ENCODE results near the gene YRDC. TPM values are rescaled to one million over a fixed set of nuclear protein-coding genes. Genes with fewer than 3 reads are reported as not detected.
"Not testable (repeated sequence)": the region's sequence is repeated elsewhere in the genome, so short reads cannot be mapped to it uniquely, and the experiment has no call there.

The YRDC gene
- total RNA-seq, 1 donor from 2014 or later = 14.3 TPM

DNA sequence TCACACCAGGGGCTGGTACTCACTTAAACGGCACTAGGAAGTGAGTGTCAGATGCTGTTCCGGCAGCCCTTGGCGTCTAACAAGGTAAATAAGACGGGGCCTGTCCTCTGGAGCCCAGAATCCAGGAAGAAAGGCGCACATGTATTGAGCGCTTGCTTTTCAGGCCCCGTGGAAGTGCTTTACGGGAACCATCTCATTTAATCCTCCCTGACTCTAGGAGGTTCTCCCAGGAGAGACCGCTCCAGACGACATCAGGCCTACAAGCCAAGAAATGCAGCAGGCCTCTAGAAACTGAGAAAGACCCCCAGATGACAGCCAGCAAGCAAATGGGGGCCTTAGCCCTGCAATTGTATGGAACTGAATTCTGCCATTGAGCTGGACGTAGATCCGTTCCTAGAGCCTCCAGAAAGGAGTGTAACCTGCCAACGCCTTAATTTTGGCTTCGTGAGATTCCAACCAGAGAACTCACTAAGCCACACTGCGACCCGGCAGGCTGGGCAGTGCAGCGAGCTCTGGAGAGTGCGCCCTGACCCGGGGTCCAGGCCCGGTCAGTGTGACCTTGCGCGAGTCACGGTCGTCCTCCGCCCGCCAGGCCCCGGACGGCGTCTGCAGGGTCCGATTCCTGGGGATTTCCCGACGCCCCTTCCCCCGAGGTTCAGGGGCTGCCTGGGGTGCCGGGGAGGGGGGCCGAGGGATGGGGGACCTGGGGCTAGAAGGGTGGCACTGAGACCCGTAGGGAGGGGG lies 14.9 kb downstream of the YRDC start:
- Mint-ChIP-seq H3K4me1 (ENCODE audit: unreplicated experiment) (peaks cover 9% of the 10 kb centered on the region), H3K27me3 (ENCODE audit: unreplicated experiment) (peaks cover 29% of the 10 kb centered on the region), H3K9me3 (ENCODE audit: unreplicated experiment) (no peaks in the 10 kb centered on the region), H3K4me3 (ENCODE audit: unreplicated experiment) (peak overlapping the region; percentile 50), H3K36me3 (ENCODE audit: unreplicated experiment) (no peaks in the 10 kb centered on the region), H3K27ac (ENCODE audit: unreplicated experiment) (no peak overlapping the region)
- TF ChIP-seq, protein P1, sequence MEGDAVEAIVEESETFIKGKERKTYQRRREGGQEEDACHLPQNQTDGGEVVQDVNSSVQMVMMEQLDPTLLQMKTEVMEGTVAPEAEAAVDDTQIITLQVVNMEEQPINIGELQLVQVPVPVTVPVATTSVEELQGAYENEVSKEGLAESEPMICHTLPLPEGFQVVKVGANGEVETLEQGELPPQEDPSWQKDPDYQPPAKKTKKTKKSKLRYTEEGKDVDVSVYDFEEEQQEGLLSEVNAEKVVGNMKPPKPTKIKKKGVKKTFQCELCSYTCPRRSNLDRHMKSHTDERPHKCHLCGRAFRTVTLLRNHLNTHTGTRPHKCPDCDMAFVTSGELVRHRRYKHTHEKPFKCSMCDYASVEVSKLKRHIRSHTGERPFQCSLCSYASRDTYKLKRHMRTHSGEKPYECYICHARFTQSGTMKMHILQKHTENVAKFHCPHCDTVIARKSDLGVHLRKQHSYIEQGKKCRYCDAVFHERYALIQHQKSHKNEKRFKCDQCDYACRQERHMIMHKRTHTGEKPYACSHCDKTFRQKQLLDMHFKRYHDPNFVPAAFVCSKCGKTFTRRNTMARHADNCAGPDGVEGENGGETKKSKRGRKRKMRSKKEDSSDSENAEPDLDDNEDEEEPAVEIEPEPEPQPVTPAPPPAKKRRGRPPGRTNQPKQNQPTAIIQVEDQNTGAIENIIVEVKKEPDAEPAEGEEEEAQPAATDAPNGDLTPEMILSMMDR (IDR thresholded peaks at IDR 0.05) = no peak
- no peak for DNase-seq (ENCODE audit: extremely low spot score, unreplicated experiment)

DNA sequence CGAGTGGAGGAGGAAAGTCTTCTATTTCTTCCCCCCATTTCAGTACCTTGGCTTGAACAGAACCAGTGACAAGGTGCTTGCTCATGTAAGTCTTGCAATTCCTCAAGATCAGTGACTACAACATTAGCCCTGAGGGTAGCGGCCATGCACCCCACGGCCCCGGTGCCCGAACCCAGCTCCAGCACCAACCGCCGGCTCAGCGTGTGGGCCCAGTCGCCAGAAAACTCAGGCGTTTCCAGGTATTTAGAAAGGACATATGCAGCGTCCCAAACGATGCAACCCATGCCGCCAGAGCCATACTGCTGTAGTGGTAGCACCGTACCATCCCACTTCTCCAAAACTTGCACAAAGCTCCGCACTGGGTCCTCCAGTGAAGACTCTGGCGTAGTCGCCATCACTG lies 25.5 kb downstream of the YRDC start:
- H3K9me3 Mint-ChIP-seq (ENCODE audit: unreplicated experiment) = no peaks in the 10 kb centered on the region
- no peaks in the 10 kb centered on the region for H3K4me1 Mint-ChIP-seq (ENCODE audit: unreplicated experiment)
- TF ChIP-seq, protein P1 (IDR thresholded peaks at IDR 0.05) = no peak
- H3K27ac Mint-ChIP-seq (ENCODE audit: unreplicated experiment) = no peak overlapping the region
- DNase-seq (ENCODE audit: extremely low spot score, unreplicated experiment) = no peak
- peaks cover 21% of the 10 kb centered on the region for H3K27me3 Mint-ChIP-seq (ENCODE audit: unreplicated experiment)
- H3K4me3 Mint-ChIP-seq (ENCODE audit: unreplicated experiment) = no peak overlapping the region
- no peaks in the 10 kb centered on the region for H3K36me3 Mint-ChIP-seq (ENCODE audit: unreplicated experiment)

DNA sequence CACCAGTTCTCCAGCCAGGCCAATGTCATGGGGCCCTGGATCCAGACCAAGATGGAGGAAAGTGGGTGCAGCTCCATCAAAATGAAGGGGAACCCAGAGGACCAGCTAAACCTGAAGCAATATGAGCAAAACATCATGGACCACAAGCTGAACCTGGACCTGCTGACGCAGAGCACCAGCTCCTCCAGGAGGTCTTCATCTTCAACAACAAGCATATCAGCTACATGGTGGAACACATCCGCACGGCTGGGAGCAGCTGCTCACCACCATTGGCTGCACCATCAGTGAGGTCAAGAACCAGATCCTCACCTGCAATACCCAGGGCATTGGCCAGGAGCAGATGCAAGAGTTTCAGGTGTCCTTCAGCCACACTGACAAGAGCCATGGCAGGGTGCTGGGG lies 29.4 kb downstream of the YRDC start:
- no peak overlapping the region for H3K27ac Mint-ChIP-seq (ENCODE audit: unreplicated experiment)
- TF ChIP-seq, protein P1 (IDR thresholded peaks at IDR 0.05) = no peak
- DNase-seq (ENCODE audit: extremely low spot score, unreplicated experiment) = no peak
- H3K27me3 Mint-ChIP-seq (ENCODE audit: unreplicated experiment) = peaks cover 13% of the 10 kb centered on the region
- H3K4me1 Mint-ChIP-seq (ENCODE audit: unreplicated experiment) = no peaks in the 10 kb centered on the region
- H3K36me3 Mint-ChIP-seq (ENCODE audit: unreplicated experiment) = no peaks in the 10 kb centered on the region
- peaks cover 3% of the 10 kb centered on the region for H3K9me3 Mint-ChIP-seq (ENCODE audit: unreplicated experiment)
- no peak overlapping the region for H3K4me3 Mint-ChIP-seq (ENCODE audit: unreplicated experiment)

DNA sequence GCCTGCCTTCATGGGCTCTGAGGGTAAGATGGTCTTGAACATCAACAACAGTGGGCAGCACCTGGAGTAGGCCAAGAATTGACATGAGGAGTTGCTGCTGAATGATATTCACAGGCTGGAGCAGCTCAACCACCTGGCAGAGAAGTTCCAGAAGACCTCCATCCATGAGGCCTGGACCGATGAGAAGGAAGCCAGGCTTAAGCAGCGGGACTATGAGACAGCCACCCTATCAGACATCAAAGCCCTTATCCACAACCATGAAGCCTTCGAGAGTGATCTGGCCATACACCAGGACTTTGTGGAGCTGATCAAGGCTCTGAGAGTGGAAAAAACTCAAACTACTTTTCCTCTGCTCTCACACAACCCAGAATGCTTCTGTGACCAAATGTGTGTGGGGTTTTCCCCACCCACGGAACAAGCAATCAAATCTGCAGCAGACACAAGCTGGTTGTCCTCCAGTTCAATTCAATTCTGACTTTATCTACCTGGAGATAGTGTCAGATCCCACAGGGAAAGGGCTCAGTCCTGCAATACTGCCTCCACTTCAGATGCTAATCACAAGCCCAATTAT lies 31.0 kb downstream of the YRDC start:
- Mint-ChIP-seq H3K27ac (ENCODE audit: unreplicated experiment) (no peak overlapping the region), H3K4me1 (ENCODE audit: unreplicated experiment) (no peaks in the 10 kb centered on the region), H3K27me3 (ENCODE audit: unreplicated experiment) (peaks cover 9% of the 10 kb centered on the region), H3K36me3 (ENCODE audit: unreplicated experiment) (no peaks in the 10 kb centered on the region), H3K4me3 (ENCODE audit: unreplicated experiment) (no peak overlapping the region), H3K9me3 (ENCODE audit: unreplicated experiment) (peaks cover 3% of the 10 kb centered on the region)
- DNase-seq (ENCODE audit: extremely low spot score, unreplicated experiment) = no peak
- TF ChIP-seq, protein P1 (IDR thresholded peaks at IDR 0.05) = no peak

DNA sequence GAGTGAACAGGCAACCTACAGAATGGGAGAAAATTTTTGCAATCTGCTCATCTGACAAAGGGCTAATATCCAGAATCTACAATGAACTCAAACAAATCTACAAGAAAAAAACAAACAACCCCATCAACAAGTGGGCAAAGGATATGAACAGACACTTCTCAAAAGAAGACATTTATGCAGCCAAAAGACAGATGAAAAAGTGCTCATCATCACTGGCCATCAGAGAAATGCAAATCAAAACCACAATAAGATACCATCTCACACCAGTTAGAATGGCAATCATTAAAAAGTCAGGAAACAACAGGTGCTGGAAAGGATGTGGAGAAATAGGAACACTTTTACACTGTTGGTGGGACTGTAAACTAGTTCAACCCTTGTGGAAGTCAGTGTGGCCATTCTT lies 36.6 kb downstream of the YRDC start:
- DNase-seq (ENCODE audit: extremely low spot score, unreplicated experiment); H3K9me3 Mint-ChIP-seq (ENCODE audit: unreplicated experiment); H3K4me1 Mint-ChIP-seq (ENCODE audit: unreplicated experiment); H3K36me3 Mint-ChIP-seq (ENCODE audit: unreplicated experiment); H3K27ac Mint-ChIP-seq (ENCODE audit: unreplicated experiment); H3K4me3 Mint-ChIP-seq (ENCODE audit: unreplicated experiment): not testable (repeated sequence)
- H3K27me3 Mint-ChIP-seq (ENCODE audit: unreplicated experiment) = peaks cover 28% of the 10 kb centered on the region
